H1 (cell line): ENCODE results near the gene SLC25A34. TPM values are rescaled to one million over a fixed set of nuclear protein-coding genes. Genes with fewer than 3 reads are reported as not detected.

ENCODE experiments used
- CTCF ChIA-PET: fragments of 300-600 bp; sonication (Branson Sonifier 250); formaldehyde crosslinking; loops from one replicate; lab custom pipeline; 2021; ENCODE audit not compliant: partially characterized antibody; lab: Charles Lee
- POLR2A ChIA-PET: fragments of 300-600 bp; sonication (Branson Sonifier 250); formaldehyde crosslinking; loops from one replicate; lab custom pipeline; 2021; ENCODE audit warnings: inconsistent platforms; ENCODE audit not compliant: partially characterized antibody; lab: Charles Lee
- DNase-seq, 2 experiments: peaks; one replicate each; pipeline versions ENCODE4 v3.0.0 to v3.0.0-alpha.2; 2010 to 2022; ENCODE audit warnings: low spot score in 2 of 2, low read depth in 1 of 2, mixed read lengths in 1 of 2
- FAIRE-seq: peaks from 2 replicates; lab custom pipeline; 2011; peaks lifted over from hg19 to GRCh38; lab: Jason Lieb, UNC
- H2AFZ ChIP-seq: 2 replicates; pipeline ENCODE4 v1.8.1; 2012; ENCODE audit warnings: low read length, inconsistent platforms
- H2AK5ac ChIP-seq: 2 replicates; pipeline ENCODE4 v1.6.1; 2013; ENCODE audit warnings: low read depth, low read length
- H2BK120ac ChIP-seq: replicated peaks from 2 replicates; pipeline ENCODE3; 2013; ENCODE audit warnings: low read depth, low read length, inconsistent platforms
- H2BK12ac ChIP-seq: 2 replicates; pipeline ENCODE4 v1.6.1; 2013; ENCODE audit warnings: low read depth, low read length
- H2BK15ac ChIP-seq: 2 replicates; pipeline ENCODE4 v1.6.1; 2013; ENCODE audit warnings: low read length
- H2BK20ac ChIP-seq: 2 replicates; pipeline ENCODE4 v1.6.1; 2013; ENCODE audit warnings: low read length
- H2BK5ac ChIP-seq: 2 replicates; pipeline ENCODE4 v1.6.1; 2013; ENCODE audit warnings: low read depth, low read length
- H3K14ac ChIP-seq: 2 replicates; pipeline ENCODE4 v1.6.1; 2013; ENCODE audit warnings: inconsistent platforms; ENCODE audit not compliant: insufficient read length
- H3K18ac ChIP-seq: 2 replicates; pipeline ENCODE4 v1.6.1; 2013; ENCODE audit warnings: low read length; ENCODE audit errors: extremely low read depth
- H3K23ac ChIP-seq: 2 replicates; pipeline ENCODE4 v1.6.1; 2013; ENCODE audit warnings: inconsistent platforms; ENCODE audit not compliant: insufficient read length
- H3K23me2 ChIP-seq: 2 replicates; pipeline ENCODE4 v1.6.1; 2013; ENCODE audit warnings: low read depth, low read length
- H3K27ac ChIP-seq: 2 replicates; pipeline ENCODE4 v1.6.1; 2011; ENCODE audit warnings: low read depth, low read length, inconsistent platforms
- H3K27me3 ChIP-seq, 4 experiments: replicated peaks in 1 of 4; 1 replicate in 1 of 4; 2 replicates in 3 of 4; pipeline versions ENCODE4 v1.6.1 to v1.8.1; 2011 to 2013; ENCODE audit warnings: low read length in 3 of 4, mild to moderate bottlenecking in 3 of 4, inconsistent platforms in 2 of 4, mixed read lengths in 2 of 4, moderate library complexity in 1 of 4; ENCODE audit not compliant: control insufficient read depth in 3 of 4, insufficient read depth in 3 of 4; ENCODE audit errors: extremely low read depth in 1 of 4
- H3K36me3 ChIP-seq, 4 experiments: 2 replicates each; pipeline versions ENCODE4 v1.6.1 to v1.8.1; 2011 to 2013; ENCODE audit warnings: mild to moderate bottlenecking in 4 of 4, low read length in 3 of 4, moderate library complexity in 2 of 4, control low read depth in 1 of 4, inconsistent platforms in 1 of 4; ENCODE audit not compliant: insufficient read depth in 4 of 4, control insufficient read depth in 2 of 4
- H3K4ac ChIP-seq: replicated peaks from 2 replicates; pipeline ENCODE3; 2013; ENCODE audit warnings: low read length, low read depth, mixed read lengths, inconsistent platforms; ENCODE audit not compliant: insufficient read length
- H3K4me1 ChIP-seq, 4 experiments: replicated peaks in 1 of 4; 1 replicate in 1 of 4; 2 replicates in 3 of 4; pipeline versions ENCODE4 v1.6.1 to v1.8.1; 2011 to 2013; ENCODE audit warnings: low read length in 3 of 4, inconsistent platforms in 2 of 4, mixed read lengths in 1 of 4; ENCODE audit not compliant: insufficient read depth in 4 of 4, control insufficient read depth in 3 of 4
- H3K4me2 ChIP-seq, 2 experiments: 2 replicates each; pipeline versions ENCODE4 v1.6.1 to v1.8.1; 2011 to 2013; ENCODE audit warnings: low read depth in 2 of 2, low read length in 2 of 2, control low read depth in 1 of 2, inconsistent platforms in 1 of 2, mild to moderate bottlenecking in 1 of 2; ENCODE audit not compliant: insufficient read depth in 1 of 2
- H3K4me3 ChIP-seq, 4 experiments: fragments of 200-600, 300-600 bp in 1 of 4; sonication (generic), shearing (Covaris generic), sonication (Bioruptor Twin) in 1 of 4; 2 replicates each; pipeline versions ENCODE4 v1.5.1 to v1.8.1; 2011 to 2016; ENCODE audit warnings: low read length in 4 of 4, low read depth in 3 of 4, control low read depth in 2 of 4, inconsistent platforms in 2 of 4, mild to moderate bottlenecking in 2 of 4, mixed read lengths in 1 of 4, moderate library complexity in 1 of 4; ENCODE audit not compliant: insufficient read depth in 2 of 4; ENCODE audit errors: extremely low read depth in 1 of 4
- H3K56ac ChIP-seq: replicated peaks from 2 replicates; pipeline ENCODE3; 2013; ENCODE audit warnings: low read depth, mild to moderate bottlenecking, mixed read lengths, low read length, inconsistent platforms; ENCODE audit not compliant: insufficient read length
- H3K79me1 ChIP-seq: 2 replicates; pipeline ENCODE4 v1.6.1; 2013; ENCODE audit warnings: low read depth, low read length, control low read depth
- H3K79me2 ChIP-seq, 2 experiments: 2 replicates each; pipeline versions ENCODE4 v1.6.1 to v1.8.1; 2012 to 2013; ENCODE audit warnings: low read length in 2 of 2, mild to moderate bottlenecking in 2 of 2, inconsistent platforms in 1 of 2; ENCODE audit not compliant: insufficient read depth in 2 of 2, control insufficient read depth in 1 of 2
- H3K9ac ChIP-seq, 4 experiments: replicated peaks in 1 of 4; 1 replicate in 1 of 4; 2 replicates in 3 of 4; pipeline versions ENCODE4 v1.6.1 to v1.8.1; 2011 to 2013; ENCODE audit warnings: low read depth in 3 of 4, low read length in 3 of 4, control low read depth in 2 of 4, mild to moderate bottlenecking in 2 of 4, moderate library complexity in 2 of 4, inconsistent platforms in 1 of 4; ENCODE audit errors: extremely low read depth in 1 of 4
- H3K9me3 ChIP-seq, 2 experiments: 2 replicates each; pipeline versions ENCODE4 v1.6.1 to v1.8.1; 2012 to 2013; ENCODE audit warnings: mild to moderate bottlenecking in 2 of 2, moderate library complexity in 2 of 2, control low read depth in 1 of 2, inconsistent platforms in 1 of 2, low read depth in 1 of 2, low read length in 1 of 2, mixed read lengths in 1 of 2; ENCODE audit not compliant: insufficient read depth in 2 of 2
- H4K20me1 ChIP-seq, 2 experiments: replicated peaks in 1 of 2; 2 replicates each; pipeline versions ENCODE3 to v1.8.1; 2011 to 2013; ENCODE audit warnings: inconsistent platforms in 2 of 2, low read length in 2 of 2, mild to moderate bottlenecking in 1 of 2; ENCODE audit not compliant: insufficient read depth in 2 of 2, control insufficient read depth in 1 of 2
- H4K5ac ChIP-seq: 2 replicates; pipeline ENCODE4 v1.6.1; 2013; ENCODE audit warnings: low read length, low read depth, mixed read lengths, inconsistent platforms; ENCODE audit not compliant: insufficient read length
- H4K8ac ChIP-seq: 2 replicates; pipeline ENCODE4 v1.8.0; 2013; ENCODE audit warnings: mild to moderate bottlenecking, moderate library complexity, low read length, inconsistent platforms; ENCODE audit not compliant: insufficient read depth; ENCODE audit errors: extremely low read depth
- H4K91ac ChIP-seq: replicated peaks from 2 replicates; pipeline ENCODE3; 2013; ENCODE audit warnings: low read length, mixed read lengths, inconsistent platforms; ENCODE audit not compliant: insufficient read length
- BCL11A ChIP-seq, 2 experiments: IDR thresholded peaks; one replicate each; pipeline ENCODE4 v1.6.1; 2011; ENCODE audit warnings: low read depth in 2 of 2, low read length in 2 of 2, mild to moderate bottlenecking in 2 of 2
- EP300 ChIP-seq, 2 experiments: IDR thresholded peaks; 1 replicate in 1 of 2; 2 replicates in 1 of 2; pipeline ENCODE4 v1.6.1; 2011 to 2012; ENCODE audit warnings: low read depth in 2 of 2, low read length in 2 of 2, mild to moderate bottlenecking in 2 of 2, borderline replicate concordance in 1 of 2, inconsistent platforms in 1 of 2, moderate library complexity in 1 of 2
- EZH2 ChIP-seq: fragments of 200-600 bp; sonication (generic); IDR thresholded peaks from 2 replicates; pipeline ENCODE4 v1.7.1; 2012; ENCODE audit warnings: low read depth, mild to moderate bottlenecking, moderate library complexity, low read length, inconsistent platforms; ENCODE audit not compliant: severe bottlenecking
- PHF8 ChIP-seq: fragments of 200-600 bp; sonication (generic); conservative IDR thresholded peaks from 2 replicates; pipeline ENCODE4 v1.7.1; 2012; ENCODE audit warnings: low read depth, mild to moderate bottlenecking, inconsistent platforms, low read length, moderate library complexity
- SUZ12 ChIP-seq: fragments of 200-600 bp; sonication (generic); IDR thresholded peaks from 2 replicates; pipeline ENCODE4 v1.6.1; 2012; ENCODE audit warnings: mild to moderate bottlenecking, inconsistent platforms, low read length, moderate library complexity, mixed read lengths
- WGBS, 2 experiments: shearing (Covaris generic) in 1 of 2; methylation state at CpG; one replicate each; pipeline versions ENCODE4 v1.1.6 to v1.1.7; 2013 to 2015; ENCODE audit warnings: low lambda C conversion rate in 2 of 2, mixed read lengths in 2 of 2, inconsistent platforms in 1 of 2, low coverage in 1 of 2, missing lambda C conversion rate in 1 of 2; ENCODE audit not compliant: insufficient replicate concordance in 2 of 2, insufficient coverage in 1 of 2, insufficient read length in 1 of 2; ENCODE audit errors: extremely low coverage in 1 of 2, missing lambda C conversion rate in 1 of 2; 5-methylcytosine and 5-hydroxymethylcytosine counted together
- polyA plus RNA-seq, 7 experiments: library from polyadenylated mRNA; depleted of rRNA in 3 of 7; stranded (reverse) in 5 of 7; unstranded in 2 of 7; fragments of >200 nt in 5 of 7; fragments of 200-250 nt in 2 of 7; gene quantifications; 1 replicate in 5 of 7; 2 replicates in 1 of 7; 4 replicates in 1 of 7; pipeline versions ENCODE4 v1.2.1 to v1.2.3, GENCODE V29; 2011 to 2013; ENCODE audit warnings: missing spikeins in 2 of 7, mixed read lengths in 2 of 7
- total RNA-seq: library from RNA; stranded (reverse); fragmentation: NEBNext Ultra II Directional; extraction: Animal tissue kit (Norgen Biotek cat#: 25700); gene quantifications from 2 replicates; pipeline ENCODE4 v1.2.1, GENCODE V29; 2021

The SLC25A34 gene
- total and polyA plus RNA-seq, 2 of the 8 experiments (the other 6 are each of a cell fraction or from before 2014, with no cell fraction given), result 0.48 to 0.62 TPM

DNA sequence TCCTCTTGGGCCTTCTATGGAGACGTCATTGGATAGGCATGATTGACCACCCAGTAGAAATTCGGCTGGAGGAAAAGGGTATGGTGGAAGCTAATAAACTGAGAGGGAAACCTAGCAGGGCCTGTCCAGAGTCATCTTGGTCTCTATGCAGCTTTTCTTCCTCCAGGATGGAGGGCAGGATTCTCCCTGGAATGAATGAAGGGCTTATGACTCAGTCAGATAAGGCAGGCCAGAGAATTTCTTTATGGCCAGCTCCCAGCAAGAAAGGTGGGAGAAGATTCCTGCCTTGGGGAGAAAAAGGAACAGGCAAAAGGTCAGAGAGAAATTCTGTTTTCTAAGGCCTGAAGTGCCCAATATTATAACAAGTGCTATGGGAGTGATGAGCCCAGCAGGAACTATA is 39.6 kb downstream of the SLC25A34 start:
- no peak overlapping the region for H3K4me3 ChIP-seq
- H2AFZ ChIP-seq, result no peak overlapping the region
- no peak overlapping the region for H2BK20ac ChIP-seq
- H3K4me2 ChIP-seq, result no peak overlapping the region
- H3K56ac ChIP-seq, result no peak overlapping the region
- no peaks in the 10 kb centered on the region for H3K79me2 ChIP-seq
- no peaks in the 10 kb centered on the region for H3K23me2 ChIP-seq
- peaks cover 31 to 82% (median 60%) of the 10 kb centered on the region in 4 experiments for H3K36me3 ChIP-seq
- H2BK5ac ChIP-seq, result no peak overlapping the region
- no peak for TF ChIP-seq SUZ12
- TF ChIP-seq EZH2, result no peak
- TF ChIP-seq BCL11A (IDR thresholded peaks at IDR 0.05; ENCODE audit: low read depth in 2 of 2, low read length in 2 of 2), result no peak
- TF ChIP-seq PHF8, result no peak
- no peak for TF ChIP-seq EP300 (IDR thresholded peaks at IDR 0.05; ENCODE audit: borderline replicate concordance in 1 of 2, low read depth in 2 of 2, low read length in 2 of 2)
- H2BK12ac ChIP-seq, result no peak overlapping the region
- H3K27ac ChIP-seq, result no peak overlapping the region
- FAIRE-seq (no peak), DNase-seq (no peak)
- no peaks in the 10 kb centered on the region for H3K27me3 ChIP-seq
- no peak overlapping the region for H2BK15ac ChIP-seq
- WGBS, 2 experiments, result 92% methylated on average over 2 of the region's 2 CpGs; no CpG with 5 or more reads in 1 of the 2 experiments
- no peak overlapping the region for H3K23ac ChIP-seq
- H3K79me1 ChIP-seq, result 0 out of 2 replicates have a peak, but pooled peaks cover 3% of the 10 kb centered on the region
- no peak overlapping the region for H2BK120ac ChIP-seq
- ChIA-PET POLR2A (interaction anchor here (0.6 to 6.3 kb wide), 8 partner anchors 10 to 186 kb away, joined by 3 to 33 read pairs (median 4); no protein-coding TSS in a partner anchor), CTCF (interaction anchor here (0.7 to 1.0 kb wide), 2 partner anchors 15 to 17 kb away, joined by 3 read pairs; no protein-coding TSS in a partner anchor)
- H4K20me1 ChIP-seq, result peaks cover 3 to 6% of the 10 kb centered on the region in 2 experiments
- no peak overlapping the region for H4K8ac ChIP-seq
- no peak overlapping the region for H4K91ac ChIP-seq
- H3K9me3 ChIP-seq, result no peaks in the 10 kb centered on the region
- no peak overlapping the region for H2AK5ac ChIP-seq
- H3K4ac ChIP-seq, result no peak overlapping the region
- H3K4me1 ChIP-seq, result no peaks in the 10 kb centered on the region
- H4K5ac ChIP-seq, result no peak overlapping the region
- H3K14ac ChIP-seq, result no peak overlapping the region
- H3K9ac ChIP-seq, result no peak overlapping the region
- no peak overlapping the region for H3K18ac ChIP-seq
